T-helper 17 cell (primary cell): ENCODE results near the gene RPS6KL1. TPM values are rescaled to one million over a fixed set of nuclear protein-coding genes. Genes with fewer than 3 reads are reported as not detected.
A peak's percentile ranks its signal among the peaks of the same experiment; 100 is the strongest.

ENCODE experiments used
- ATAC-seq: fragments of 150-1000 bp; cut with Tn5 transposase; 2 replicates; pipeline ENCODE4 v1.10.0; 2021; ENCODE audit warnings: mild to moderate bottlenecking, moderate library complexity
- DNase-seq, 3 donors: peaks; one replicate each; pipeline versions ENCODE4 v3.0.0 to v3.0.0-alpha.2; 2020 to 2021
- H3K9me3 ChIP-seq: one replicate; pipeline ENCODE4 v1.7.0; 2013; ENCODE audit warnings: low read length, mild to moderate bottlenecking; ENCODE audit not compliant: control insufficient read depth, poor library complexity, severe bottlenecking
- H3K27ac Mint-ChIP-seq: one replicate; pipeline ENCODE4 v1.8.0; 2022; ENCODE audit warnings: mild to moderate bottlenecking, moderate library complexity, mixed read lengths
- H3K27me3 Mint-ChIP-seq: one replicate; pipeline ENCODE4 v1.8.0; 2022; ENCODE audit warnings: mixed read lengths
- H3K36me3 Mint-ChIP-seq: one replicate; pipeline ENCODE4 v1.8.0; 2022; ENCODE audit warnings: low read depth, mixed read lengths
- H3K4me1 Mint-ChIP-seq: one replicate; pipeline ENCODE4 v1.8.0; 2022; ENCODE audit warnings: mild to moderate bottlenecking, mixed read lengths
- H3K4me3 Mint-ChIP-seq: one replicate; pipeline ENCODE4 v1.8.0; 2022; ENCODE audit warnings: mild to moderate bottlenecking, moderate library complexity, mixed read lengths
- total RNA-seq, 4 donors: library from RNA in 2 of 4; stranded (reverse) in 2 of 4; gene quantifications; one replicate each; pipeline ENCODE4 v1.2.3 and lab custom pipeline; 2022 to 2026

Gene RPS6KL1
- total RNA-seq, 2 donors from 2014 or later = 1.0 to 1.9 TPM

DNA sequence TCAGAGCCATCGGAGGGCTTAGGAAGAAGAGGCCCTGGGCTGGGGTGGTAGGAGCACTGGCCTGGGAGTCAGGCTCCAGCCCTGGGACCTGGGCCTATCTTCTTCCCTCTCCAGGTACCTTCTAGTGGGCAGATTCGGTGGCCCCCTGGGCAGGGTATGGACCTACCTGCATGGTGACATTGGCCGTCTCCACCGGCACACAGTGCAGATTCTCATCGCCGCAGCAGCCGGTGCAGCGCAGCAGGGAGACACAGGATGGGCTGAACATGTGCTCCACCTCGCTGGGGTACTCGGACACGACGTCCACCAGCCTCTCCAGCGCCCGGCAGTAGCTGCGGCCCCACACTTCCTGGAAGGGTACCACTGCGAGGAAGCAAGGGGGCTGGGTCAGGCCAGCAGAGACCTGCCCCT, 26.1 kb upstream of the RPS6KL1 start:
- H3K9me3 ChIP-seq = no peaks in the 10 kb centered on the region
- H3K27ac Mint-ChIP-seq = no peak overlapping the region
- H3K4me1 Mint-ChIP-seq = peaks cover 10% of the 10 kb centered on the region
- ATAC-seq = no peak
- DNase-seq = no peak
- no peak overlapping the region for H3K4me3 Mint-ChIP-seq
- H3K36me3 Mint-ChIP-seq = no peaks in the 10 kb centered on the region
- H3K27me3 Mint-ChIP-seq = peaks cover 10% of the 10 kb centered on the region

- Mint-ChIP-seq H3K4me3 (no peak overlapping the region), H3K36me3 (no peaks in the 10 kb centered on the region), H3K27ac (no peak overlapping the region), H3K4me1 (peaks cover 10% of the 10 kb centered on the region), H3K27me3 (peaks cover 10% of the 10 kb centered on the region)
- DNase-seq = no peak
- no peaks in the 10 kb centered on the region for H3K9me3 ChIP-seq
- no peak for ATAC-seq
These were observed 25.4 kb upstream of the RPS6KL1 start for GRCh38 chr14:74948228-74949175.

GRCh38 chr14:74947353-74948227, 24.5 kb upstream of the RPS6KL1 start:
- Mint-ChIP-seq H3K36me3 (no peaks in the 10 kb centered on the region), H3K27ac (no peak overlapping the region), H3K27me3 (peaks cover 10% of the 10 kb centered on the region), H3K4me1 (peaks cover 12% of the 10 kb centered on the region), H3K4me3 (no peak overlapping the region)
- no peak for DNase-seq
- no peak for ATAC-seq
- no peaks in the 10 kb centered on the region for H3K9me3 ChIP-seq

DNA sequence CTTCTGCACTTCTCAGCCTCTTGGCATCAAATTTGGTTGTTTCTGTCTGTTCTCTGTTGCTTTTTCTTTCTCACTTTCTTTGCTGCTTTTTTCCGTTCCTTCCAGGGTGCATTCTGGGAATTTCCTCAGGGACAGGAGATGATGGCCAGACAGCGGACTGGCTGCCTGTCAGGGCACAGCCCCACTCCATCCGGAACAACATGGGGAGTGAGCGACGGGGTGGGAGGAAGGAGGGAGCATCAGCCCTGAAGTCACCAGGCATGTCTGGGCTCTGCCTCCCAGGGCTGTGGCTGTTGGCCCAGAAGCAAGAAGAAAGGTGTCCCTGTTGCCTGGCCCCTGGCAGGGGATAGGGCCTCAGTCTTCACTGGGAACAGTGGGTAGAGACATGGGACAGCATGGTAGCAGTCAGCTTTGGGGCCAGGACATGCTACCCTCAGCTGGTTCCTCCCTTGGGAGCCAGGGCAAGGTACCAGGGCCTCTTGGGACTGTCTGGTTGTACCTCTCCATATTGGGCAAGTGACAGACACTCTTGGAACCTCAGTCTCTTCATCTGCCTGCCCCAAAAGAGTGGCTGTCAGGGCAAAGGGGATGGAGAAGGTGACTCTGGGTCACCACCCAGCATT, 23.7 kb upstream of the RPS6KL1 start:
- DNase-seq = no peak
- no peaks in the 10 kb centered on the region for H3K9me3 ChIP-seq
- Mint-ChIP-seq H3K27me3 (peaks cover 10% of the 10 kb centered on the region), H3K27ac (peak overlapping the region; percentile 24), H3K36me3 (no peaks in the 10 kb centered on the region), H3K4me1 (peaks cover 15% of the 10 kb centered on the region), H3K4me3 (no peak overlapping the region)
- ATAC-seq = no peak

DNA sequence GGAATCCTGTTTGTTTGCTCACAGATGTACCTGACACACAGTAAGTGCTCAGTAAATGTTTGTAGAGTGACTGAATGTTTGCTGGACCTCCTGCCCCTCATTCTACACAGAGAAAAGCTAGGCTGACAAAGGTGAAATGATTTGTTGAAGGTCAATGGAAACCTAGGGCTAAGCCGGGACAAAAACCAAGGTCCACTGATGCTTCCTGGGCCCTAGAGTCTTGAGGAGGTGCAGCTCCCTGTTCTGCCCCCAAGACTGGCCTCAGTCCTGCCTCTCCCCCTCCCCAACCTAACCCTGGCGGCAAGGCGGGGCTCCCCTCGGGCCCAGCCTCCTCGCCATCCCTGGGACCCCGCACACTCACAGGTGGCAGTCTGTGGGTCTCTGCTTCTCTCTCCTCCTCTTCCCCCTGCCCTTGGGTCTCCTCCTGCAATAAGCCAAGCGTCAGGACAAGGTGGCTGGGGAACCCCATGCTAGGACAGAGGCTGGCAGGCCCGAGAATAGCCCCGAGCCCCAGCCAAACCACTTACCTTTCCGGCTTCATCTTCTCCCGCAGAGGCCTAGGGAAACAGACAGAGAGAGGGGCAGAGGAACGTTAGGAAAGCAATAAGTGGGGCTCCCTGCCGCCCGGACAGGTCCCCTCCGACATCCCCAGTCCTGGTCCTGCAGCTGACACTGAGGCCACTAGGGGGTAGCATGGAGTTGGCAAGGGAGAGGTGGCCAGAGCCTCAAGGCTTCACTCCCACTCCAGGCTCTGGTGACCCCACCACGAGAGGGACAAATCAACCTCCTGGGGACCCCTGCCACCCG, 23.0 kb upstream of the RPS6KL1 start:
- ATAC-seq = peak; percentile 77
- H3K9me3 ChIP-seq = no peaks in the 10 kb centered on the region
- Mint-ChIP-seq H3K4me3 (peak overlapping the region; percentile 70), H3K27ac (peak overlapping the region; percentile 24), H3K36me3 (no peaks in the 10 kb centered on the region), H3K4me1 (peaks cover 21% of the 10 kb centered on the region), H3K27me3 (peaks cover 10% of the 10 kb centered on the region)
- peak; percentile 49 to 70 (median 52) for DNase-seq

DNA sequence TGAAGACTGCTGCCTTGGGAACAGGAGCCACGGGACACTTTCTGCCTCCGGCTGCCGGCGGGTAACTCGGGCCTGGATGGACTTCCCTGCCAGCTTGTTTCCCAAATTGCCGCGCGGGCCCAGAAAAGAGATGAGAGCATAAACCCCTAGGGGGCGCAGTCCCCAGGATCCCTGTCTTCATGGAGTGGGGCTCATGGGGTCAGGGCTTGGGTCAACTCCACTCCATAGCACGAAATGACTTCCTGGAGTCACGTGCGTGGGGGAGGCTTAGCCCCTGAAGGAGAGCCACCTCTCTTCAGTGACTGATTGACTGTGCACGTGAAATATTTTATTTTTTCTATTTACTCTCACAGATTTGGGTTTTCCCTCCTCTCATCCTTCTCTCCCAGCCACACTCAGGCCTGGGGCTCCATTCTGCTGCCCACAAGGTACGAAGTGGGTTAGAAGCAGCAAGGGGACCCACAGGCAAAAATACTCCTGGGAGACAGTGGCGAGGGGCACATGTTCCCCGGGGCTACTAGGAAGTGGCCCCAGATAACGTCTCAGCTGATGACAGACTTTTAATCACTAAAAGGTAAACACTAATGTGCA, 22.3 kb upstream of the RPS6KL1 start:
- Mint-ChIP-seq H3K4me1 (peaks cover 23% of the 10 kb centered on the region), H3K27me3 (peaks cover 8% of the 10 kb centered on the region), H3K36me3 (no peaks in the 10 kb centered on the region), H3K27ac (no peak overlapping the region), H3K4me3 (no peak overlapping the region)
- DNase-seq (no peak), ATAC-seq (no peak)
- no peaks in the 10 kb centered on the region for H3K9me3 ChIP-seq

DNA sequence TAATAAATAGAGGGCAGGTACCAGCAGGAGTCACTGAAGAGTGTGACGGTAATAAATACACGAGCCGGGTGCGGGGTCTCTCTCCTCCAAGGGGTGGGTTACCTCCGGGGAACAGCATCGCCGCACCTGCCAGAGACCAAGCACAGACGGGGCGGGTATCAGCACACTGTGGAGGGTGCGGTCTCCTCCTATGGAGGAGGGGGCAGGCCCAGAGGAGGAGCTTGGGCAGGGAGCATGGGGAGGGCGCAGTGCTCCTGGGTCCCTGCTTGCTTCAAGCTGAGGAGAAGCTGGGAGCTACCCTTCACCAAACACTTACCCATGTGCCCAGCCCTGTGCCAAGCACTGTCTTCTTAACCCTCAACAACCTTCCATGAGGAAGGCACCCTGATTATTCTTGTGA, 19.5 kb upstream of the RPS6KL1 start:
- no peak for ATAC-seq
- no peaks in the 10 kb centered on the region for H3K27me3 Mint-ChIP-seq
- peak overlapping the region; percentile 90 for H3K4me3 Mint-ChIP-seq
- no peaks in the 10 kb centered on the region for H3K36me3 Mint-ChIP-seq
- peak overlapping the region; percentile 95 for H3K27ac Mint-ChIP-seq
- no peak for DNase-seq
- peaks cover 31% of the 10 kb centered on the region for H3K4me1 Mint-ChIP-seq
- no peaks in the 10 kb centered on the region for H3K9me3 ChIP-seq

DNA sequence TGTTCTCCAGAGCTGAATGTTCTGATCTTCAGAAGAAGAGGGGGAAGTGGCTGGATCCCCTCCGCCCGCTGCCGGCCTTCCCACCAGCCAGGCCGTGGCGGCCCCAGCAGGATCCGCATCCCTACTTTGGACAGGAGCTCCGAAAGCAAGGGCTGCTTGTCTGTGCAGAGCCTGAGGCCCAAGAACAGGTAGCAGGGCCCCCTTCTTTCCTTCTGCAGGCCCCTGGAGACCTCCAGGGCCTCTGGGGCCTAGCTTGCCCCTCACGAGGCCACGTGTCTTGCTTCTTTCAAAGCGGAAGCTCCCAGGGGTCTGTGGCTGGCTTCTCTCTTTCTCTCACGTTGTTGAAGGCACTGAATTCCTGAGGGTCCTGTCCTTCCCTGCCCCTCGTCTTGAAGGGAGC, 19.1 kb upstream of the RPS6KL1 start:
- Mint-ChIP-seq H3K36me3 (no peaks in the 10 kb centered on the region), H3K27ac (peak overlapping the region; percentile 95), H3K4me1 (peaks cover 32% of the 10 kb centered on the region), H3K4me3 (peak overlapping the region; percentile 90), H3K27me3 (no peaks in the 10 kb centered on the region)
- H3K9me3 ChIP-seq = no peaks in the 10 kb centered on the region
- ATAC-seq (no peak), DNase-seq (no peak)

DNA sequence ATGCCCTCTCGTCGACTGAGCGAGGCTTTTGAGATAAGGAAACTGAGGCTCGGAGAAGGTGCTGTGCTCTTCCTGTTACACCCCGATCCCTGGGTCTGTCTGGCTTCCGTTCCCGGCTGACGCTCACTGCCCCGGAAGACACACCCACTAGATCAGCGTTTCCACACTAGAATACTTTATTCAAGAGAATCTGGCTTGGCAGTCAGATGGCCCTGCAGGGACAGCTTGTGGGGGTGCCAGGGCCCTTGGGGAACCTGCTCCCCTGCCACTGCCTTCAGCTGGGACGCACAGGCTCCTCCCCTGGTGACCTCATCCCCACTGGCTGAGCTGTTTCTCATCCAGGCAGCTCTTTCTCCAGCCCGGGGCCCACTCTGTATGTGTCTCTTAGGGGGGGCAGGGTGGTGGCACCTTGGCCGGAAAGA, 18.6 kb upstream of the RPS6KL1 start:
- no peaks in the 10 kb centered on the region for H3K27me3 Mint-ChIP-seq
- peak in 2 of 3 donors; percentile 14 to 27 for DNase-seq
- no peaks in the 10 kb centered on the region for H3K9me3 ChIP-seq
- ATAC-seq = peak; percentile 68
- peaks cover 37% of the 10 kb centered on the region for H3K4me1 Mint-ChIP-seq
- H3K27ac Mint-ChIP-seq = peak overlapping the region; percentile 95
- no peaks in the 10 kb centered on the region for H3K36me3 Mint-ChIP-seq
- peak overlapping the region; percentile 90 for H3K4me3 Mint-ChIP-seq

- ATAC-seq (no peak), DNase-seq (no peak)
- Mint-ChIP-seq H3K4me1 (peaks cover 32% of the 10 kb centered on the region), H3K27ac (peak overlapping the region; percentile 95), H3K4me3 (peak overlapping the region; percentile 90), H3K36me3 (no peaks in the 10 kb centered on the region), H3K27me3 (no peaks in the 10 kb centered on the region)
- no peaks in the 10 kb centered on the region for H3K9me3 ChIP-seq
These were observed 18.0 kb upstream of the RPS6KL1 start for GRCh38 chr14:74940956-74941565.

GRCh38 chr14:74938531-74939495, 15.8 kb upstream of the RPS6KL1 start:
- Mint-ChIP-seq H3K4me1 (peaks cover 31% of the 10 kb centered on the region), H3K27ac (no peak overlapping the region), H3K27me3 (peaks cover under 1% of the 10 kb centered on the region), H3K4me3 (no peak overlapping the region), H3K36me3 (no peaks in the 10 kb centered on the region)
- DNase-seq = no peak
- ATAC-seq = no peak
- no peaks in the 10 kb centered on the region for H3K9me3 ChIP-seq
